HepG2 (cell line): ENCODE results near the gene HMCN2. TPM values are rescaled to one million over a fixed set of nuclear protein-coding genes. Genes with fewer than 3 reads are reported as not detected.

Source experiments
- ATAC-seq: fragments of 200-7000 bp; cut with Tn5 transposase; 3 replicates; pipeline ENCODE4 v1.9.1; 2020; ENCODE audit warnings: mild to moderate bottlenecking, moderate library complexity
- BruUV-seq: library from RNA; stranded (reverse); fragments of 400-500 nt; replicated peaks from 2 replicates; lab custom pipeline; 2021; lab: Mats Ljungman, UMichigan
- CTCF ChIA-PET: fragments of 300-600 bp; formaldehyde crosslinking; extraction: SDS; loops from one replicate; lab custom pipeline; 2021; ENCODE audit warnings: low total read pairs, inconsistent platforms, low intra/inter-chr PET ratio; lab: Yijun Ruan, JAX
- POLR2A ChIA-PET: fragments of 350-600 bp; sonication (Branson Sonifier 250); formaldehyde crosslinking; loops from one replicate; lab custom pipeline; 2020; ENCODE audit warnings: antibody characterized with exemption, inconsistent platforms; lab: Yijun Ruan, JAX
- DNase-seq: peaks from one replicate; pipeline ENCODE4 v3.0.0-alpha.2; 2015; ENCODE audit warnings: low spot score
- FAIRE-seq: peaks from 3 replicates; lab custom pipeline; 2011; peaks lifted over from hg19 to GRCh38; lab: Jason Lieb, UNC
- H2AFZ ChIP-seq: one replicate; pipeline ENCODE4 v1.6.1; 2011; ENCODE audit warnings: low read length, inconsistent platforms
- H3K27ac ChIP-seq: fragments of 300-600 bp; 3 replicates; pipeline ENCODE4 v1.8.0; 2011; ENCODE audit warnings: mixed run types, mild to moderate bottlenecking, mixed read lengths, low read length, inconsistent platforms; ENCODE audit not compliant: insufficient read depth; ENCODE audit errors: extremely low read length
- H3K27me3 ChIP-seq, 2 experiments: fragments of 200-600 bp in 1 of 2; 2 replicates in 1 of 2; 3 replicates in 1 of 2; pipeline versions ENCODE4 v1.6.0 to v1.8.0; 2011; ENCODE audit warnings: low read length in 2 of 2, mild to moderate bottlenecking in 2 of 2, moderate library complexity in 2 of 2, inconsistent platforms in 1 of 2; ENCODE audit not compliant: insufficient read depth in 2 of 2, control insufficient read depth in 1 of 2
- H3K36me3 ChIP-seq, 2 experiments: fragments of 200-600 bp in 1 of 2; replicated peaks in 1 of 2; 2 replicates in 1 of 2; 3 replicates in 1 of 2; pipeline versions ENCODE4 v1.5.1 to v1.8.0; 2011; ENCODE audit warnings: low read length in 2 of 2, inconsistent platforms in 1 of 2; ENCODE audit not compliant: insufficient read depth in 2 of 2, control insufficient read depth in 1 of 2
- H3K4me1 ChIP-seq: 2 replicates; pipeline ENCODE4 v1.5.1; 2012; ENCODE audit warnings: low read length, inconsistent platforms; ENCODE audit not compliant: insufficient read depth
- H3K4me2 ChIP-seq: 2 replicates; pipeline ENCODE4 v1.6.0; 2011; ENCODE audit warnings: low read depth, low read length, inconsistent platforms
- H3K4me3 ChIP-seq, 3 experiments: fragments of 200-600 bp in 1 of 3; sonication (generic), shearing (Covaris generic) in 1 of 3; replicated peaks in 1 of 3; 2 replicates each; pipeline ENCODE4 v1.5.1; 2011 to 2016; ENCODE audit warnings: low read length in 3 of 3, inconsistent platforms in 2 of 3, low read depth in 2 of 3, mild to moderate bottlenecking in 2 of 3, control low read depth in 1 of 3, mixed read lengths in 1 of 3; ENCODE audit not compliant: insufficient read depth in 1 of 3
- H3K79me2 ChIP-seq: one replicate; pipeline ENCODE4 v1.6.1; 2011; ENCODE audit warnings: low read length, inconsistent platforms; ENCODE audit not compliant: insufficient read depth
- H3K9ac ChIP-seq: 2 replicates; pipeline ENCODE4 v1.6.0; 2011; ENCODE audit warnings: mild to moderate bottlenecking, low read depth, low read length, inconsistent platforms; ENCODE audit not compliant: insufficient read depth
- H3K9me3 ChIP-seq: 2 replicates; pipeline ENCODE4 v1.5.1; 2012; ENCODE audit warnings: mild to moderate bottlenecking, low read length
- H4K20me1 ChIP-seq: 2 replicates; pipeline ENCODE4 v1.6.0; 2011; ENCODE audit warnings: inconsistent platforms, mild to moderate bottlenecking, low read length, moderate library complexity; ENCODE audit not compliant: insufficient read depth
- GRHL1 ChIP-seq: sonication (generic); formaldehyde crosslinking; conservative IDR thresholded peaks from 2 replicates; pipeline ENCODE4 v1.8.0; 2022; ENCODE audit warnings: missing genetic modification reagents
- HBP1 ChIP-seq: IDR thresholded peaks from 2 replicates; pipeline ENCODE4 v1.6.1; 2016; ENCODE audit warnings: low read depth, control low read depth
- HOXA7 ChIP-seq: sonication (generic); formaldehyde crosslinking; IDR thresholded peaks from 2 replicates; pipeline ENCODE4 v1.8.1; 2022; ENCODE audit warnings: mild to moderate bottlenecking, missing genetic modification reagents, moderate library complexity
- MXD3 ChIP-seq: IDR thresholded peaks from 2 replicates; pipeline ENCODE4 v1.6.1; 2016; ENCODE audit warnings: mild to moderate bottlenecking, missing biosample characterization, missing genetic modification reagents
- REL ChIP-seq: sonication (generic); formaldehyde crosslinking; conservative IDR thresholded peaks from 2 replicates; pipeline ENCODE4 v1.8.0; 2022; ENCODE audit warnings: mild to moderate bottlenecking, missing genetic modification reagents, moderate library complexity
- SALL1 ChIP-seq: sonication (generic); formaldehyde crosslinking; IDR thresholded peaks from 2 replicates; pipeline ENCODE4 v1.8.0; 2022; ENCODE audit warnings: mild to moderate bottlenecking, missing genetic modification reagents
- THYN1 ChIP-seq: sonication (generic); formaldehyde crosslinking; IDR thresholded peaks from 2 replicates; pipeline ENCODE4 v1.8.1; 2023; ENCODE audit warnings: low read depth, mild to moderate bottlenecking, moderate library complexity, missing genetic modification reagents, borderline replicate concordance
- ZBTB25 ChIP-seq: IDR thresholded peaks from 2 replicates; pipeline ENCODE4 v1.6.1; 2018; ENCODE audit warnings: missing genetic modification reagents
- ZNF17 ChIP-seq: sonication (generic); formaldehyde crosslinking; IDR thresholded peaks from 2 replicates; pipeline ENCODE4 v1.5.0; 2020; ENCODE audit warnings: mild to moderate bottlenecking, missing genetic modification reagents
- ZNF609 ChIP-seq: sonication (generic); formaldehyde crosslinking; IDR thresholded peaks from 2 replicates; pipeline ENCODE4 v1.4.0; 2020; ENCODE audit warnings: mild to moderate bottlenecking, missing genetic modification reagents, borderline replicate concordance
- ZNF619 ChIP-seq: sonication (generic); formaldehyde crosslinking; IDR thresholded peaks from 2 replicates; pipeline ENCODE4 v1.4.0; 2020; ENCODE audit warnings: mild to moderate bottlenecking, missing genetic modification reagents
- WGBS: methylation state at CpG from one replicate; pipeline ENCODE4 v1.1.6; 2017; ENCODE audit warnings: low lambda C conversion rate; 5-methylcytosine and 5-hydroxymethylcytosine counted together
- in situ Hi-C: cut with HindIII; loops from 2 replicates; pipeline ENCODE4 v1.10.0; 2017; ENCODE audit warnings: low pct_unique_long_range_greater_than_20kb; ENCODE audit not compliant: extremely low pct_ligation_motif_present
- intact Hi-C: fragments of 100-400 bp; cut with micrococcal nuclease; formaldehyde crosslinking; loops from one replicate; pipeline ENCODE4 v1.10.0; 2022; ENCODE audit not compliant: unreplicated experiment
- polyA plus RNA-seq, 8 experiments: library from polyadenylated mRNA; depleted of rRNA in 3 of 8; stranded (reverse) in 7 of 8; unstranded in 1 of 8; fragments of >200 nt; fragmentation: Illumina TruSeq in 4 of 8; extraction: Trizol in 4 of 8; gene quantifications; 2 replicates each; pipeline versions ENCODE4 v1.2.1 to v1.2.3, GENCODE V29; 2011 to 2016; ENCODE audit warnings: low read depth in 4 of 8, missing spikeins in 1 of 8, mixed read lengths in 1 of 8; ENCODE audit not compliant: insufficient read depth in 1 of 8
- total RNA-seq, 5 experiments: library from RNA; depleted of rRNA; stranded (reverse); fragments of >200 nt; fragmentation: Illumina TruSeq; extraction: Trizol; gene quantifications; 2 replicates each; pipeline ENCODE4 v1.2.3, GENCODE V29; 2016; ENCODE audit warnings: low read depth in 1 of 5
- TF ChIP-seq, protein P1 (sequence below): sonication (generic); formaldehyde crosslinking; IDR thresholded peaks from 2 replicates; pipeline ENCODE4 v1.4.0; 2020; ENCODE audit warnings: missing genetic modification reagents

HMCN2 gene
- total and polyA plus RNA-seq, 2 of the 13 experiments (the other 11 are each of a cell fraction or from before 2014, with no cell fraction given) = 0.09 TPM; not detected in 1

DNA sequence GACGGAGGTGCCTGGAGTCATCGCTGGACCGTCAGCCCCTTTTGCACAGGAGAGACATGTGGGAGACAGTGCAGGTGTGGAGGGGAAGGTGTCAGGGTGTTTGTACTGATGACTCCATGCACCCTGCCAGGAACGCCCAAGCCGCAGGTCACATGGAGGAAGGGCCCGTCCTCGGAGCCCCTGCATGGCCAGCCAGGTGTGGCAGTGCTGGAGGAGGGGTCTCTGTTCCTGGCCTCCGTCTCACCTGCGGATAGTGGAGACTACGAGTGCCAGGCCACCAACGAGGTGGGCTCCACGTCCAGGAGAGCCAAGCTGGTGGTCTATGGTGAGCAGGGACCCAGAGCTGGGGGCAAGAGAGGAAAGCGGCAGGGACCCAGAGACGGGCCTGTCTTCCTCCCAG, 81.5 kb downstream of the HMCN2 start:
- POLR2A ChIA-PET = no interaction called here
- ATAC-seq (no peak), DNase-seq (no peak), FAIRE-seq (no peak)
- CTCF ChIA-PET = no interaction called here
- intact Hi-C loops = no loop called here
- H4K20me1 ChIP-seq = no peaks in the 10 kb centered on the region
- no TSS peak for BruUV-seq
- no peak for TF ChIP-seq ZBTB25 (CRISPR knock-in tag)
- TF ChIP-seq ZNF609 (CRISPR knock-in tag) = no peak
- TF ChIP-seq, protein P1, sequence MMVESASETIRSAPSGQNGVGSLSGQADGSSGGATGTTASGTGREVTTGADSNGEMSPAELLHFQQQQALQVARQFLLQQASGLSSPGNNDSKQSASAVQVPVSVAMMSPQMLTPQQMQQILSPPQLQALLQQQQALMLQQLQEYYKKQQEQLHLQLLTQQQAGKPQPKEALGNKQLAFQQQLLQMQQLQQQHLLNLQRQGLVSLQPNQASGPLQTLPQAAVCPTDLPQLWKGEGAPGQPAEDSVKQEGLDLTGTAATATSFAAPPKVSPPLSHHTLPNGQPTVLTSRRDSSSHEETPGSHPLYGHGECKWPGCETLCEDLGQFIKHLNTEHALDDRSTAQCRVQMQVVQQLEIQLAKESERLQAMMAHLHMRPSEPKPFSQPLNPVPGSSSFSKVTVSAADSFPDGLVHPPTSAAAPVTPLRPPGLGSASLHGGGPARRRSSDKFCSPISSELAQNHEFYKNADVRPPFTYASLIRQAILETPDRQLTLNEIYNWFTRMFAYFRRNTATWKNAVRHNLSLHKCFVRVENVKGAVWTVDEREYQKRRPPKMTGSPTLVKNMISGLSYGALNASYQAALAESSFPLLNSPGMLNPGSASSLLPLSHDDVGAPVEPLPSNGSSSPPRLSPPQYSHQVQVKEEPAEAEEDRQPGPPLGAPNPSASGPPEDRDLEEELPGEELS (CRISPR knock-in tag) = no peak
- TF ChIP-seq HOXA7 (CRISPR knock-in tag) = no peak
- TF ChIP-seq SALL1 = no peak
- TF ChIP-seq HBP1 (CRISPR knock-in tag) = no peak
- TF ChIP-seq THYN1 (CRISPR knock-in tag) = no peak
- no peak for TF ChIP-seq ZNF619
- no peak for TF ChIP-seq REL (CRISPR knock-in tag)
- TF ChIP-seq MXD3 = no peak
- TF ChIP-seq GRHL1 (CRISPR knock-in tag) = no peak
- TF ChIP-seq ZNF17 (CRISPR knock-in tag) = no peak
- peaks cover 1 to 3% of the 10 kb centered on the region in 2 experiments; a peak in 2 of 5 replicates for H3K27me3 ChIP-seq
- in situ Hi-C loops = loop anchor here (10.0 kb wide), 1 partner anchor 232 kb away; no protein-coding TSS in a partner anchor
- no peak overlapping the region for H3K4me3 ChIP-seq
- no peaks in the 10 kb centered on the region for H3K9me3 ChIP-seq
- no peaks in the 10 kb centered on the region for H3K36me3 ChIP-seq
- no peak overlapping the region for H2AFZ ChIP-seq
- no peaks in the 10 kb centered on the region for H3K4me1 ChIP-seq
- no peak overlapping the region for H3K9ac ChIP-seq
- H3K27ac ChIP-seq = no peak overlapping the region
- H3K4me2 ChIP-seq = no peak overlapping the region
- H3K79me2 ChIP-seq = no peaks in the 10 kb centered on the region
- 25% methylated on average over 11 of the region's 14 CpGs for WGBS
